DND-41 (cell line): Measurements from ENCODE around the gene NOC2L.

Source experiments
- ATAC-seq: fragments of 200-7000 bp; cut with Tn5 transposase; 3 replicates; pipeline ENCODE4 v1.9.1; 2021; ENCODE audit warnings: low read depth; ENCODE audit not compliant: insufficient read depth
- DNase-seq: peaks from one replicate; pipeline ENCODE4 v3.0.0-alpha.2; 2020
- H2AFZ ChIP-seq: 2 replicates; pipeline ENCODE4 v1.6.0; 2012; ENCODE audit warnings: low read depth, low read length
- H3K27ac ChIP-seq: 2 replicates; pipeline ENCODE4 v1.5.1; 2012; ENCODE audit warnings: low read length, inconsistent platforms
- H3K27me3 ChIP-seq: fragments of 200-600 bp; sonication (generic); 2 replicates; pipeline ENCODE4 v1.6.0; 2012; ENCODE audit warnings: low read length, mild to moderate bottlenecking, inconsistent platforms; ENCODE audit not compliant: insufficient read depth, poor library complexity
- H3K36me3 ChIP-seq: 2 replicates; pipeline ENCODE4 v1.5.1; 2012; ENCODE audit warnings: low read length, inconsistent platforms; ENCODE audit not compliant: insufficient read depth
- H3K4me1 ChIP-seq: 2 replicates; pipeline ENCODE4 v1.5.1; 2012; ENCODE audit warnings: mild to moderate bottlenecking, low read length; ENCODE audit not compliant: insufficient read depth
- H3K4me2 ChIP-seq: 2 replicates; pipeline ENCODE4 v1.6.0; 2012; ENCODE audit warnings: mild to moderate bottlenecking, moderate library complexity, low read length, inconsistent platforms; ENCODE audit not compliant: insufficient read depth
- H3K4me3 ChIP-seq, 2 experiments: fragments of 200-600 bp in 1 of 2; shearing (Covaris generic) in 1 of 2; 2 replicates each; pipeline ENCODE4 v1.5.1; 2012 to 2016; ENCODE audit warnings: inconsistent platforms in 2 of 2, low read length in 2 of 2, mild to moderate bottlenecking in 2 of 2, low read depth in 1 of 2, moderate library complexity in 1 of 2
- H3K79me2 ChIP-seq: 2 replicates; pipeline ENCODE4 v1.6.0; 2012; ENCODE audit warnings: low read length, inconsistent platforms; ENCODE audit not compliant: insufficient read depth
- H3K9ac ChIP-seq: 2 replicates; pipeline ENCODE4 v1.6.0; 2012; ENCODE audit warnings: low read depth, mild to moderate bottlenecking, inconsistent platforms, low read length, moderate library complexity
- H3K9me3 ChIP-seq: 2 replicates; pipeline ENCODE4 v1.5.1; 2012; ENCODE audit warnings: low read length, moderate library complexity, mild to moderate bottlenecking, inconsistent platforms; ENCODE audit not compliant: insufficient read depth, severe bottlenecking
- H4K20me1 ChIP-seq: 2 replicates; pipeline ENCODE4 v1.6.0; 2012; ENCODE audit warnings: low read length; ENCODE audit not compliant: insufficient read depth
- CTCF ChIP-seq: IDR thresholded peaks from 2 replicates; pipeline ENCODE4 v1.5.1; 2012; ENCODE audit warnings: borderline replicate concordance, low read length, moderate library complexity, mild to moderate bottlenecking; ENCODE audit not compliant: poor library complexity, severe bottlenecking; ENCODE audit errors: extremely low read depth
- EZH2 ChIP-seq: IDR thresholded peaks from 3 replicates; pipeline ENCODE4 v1.6.1; 2012; ENCODE audit warnings: borderline replicate concordance, low read depth, mild to moderate bottlenecking, moderate library complexity, low read length, inconsistent platforms; ENCODE audit not compliant: severe bottlenecking

Gene NOC2L

DNA sequence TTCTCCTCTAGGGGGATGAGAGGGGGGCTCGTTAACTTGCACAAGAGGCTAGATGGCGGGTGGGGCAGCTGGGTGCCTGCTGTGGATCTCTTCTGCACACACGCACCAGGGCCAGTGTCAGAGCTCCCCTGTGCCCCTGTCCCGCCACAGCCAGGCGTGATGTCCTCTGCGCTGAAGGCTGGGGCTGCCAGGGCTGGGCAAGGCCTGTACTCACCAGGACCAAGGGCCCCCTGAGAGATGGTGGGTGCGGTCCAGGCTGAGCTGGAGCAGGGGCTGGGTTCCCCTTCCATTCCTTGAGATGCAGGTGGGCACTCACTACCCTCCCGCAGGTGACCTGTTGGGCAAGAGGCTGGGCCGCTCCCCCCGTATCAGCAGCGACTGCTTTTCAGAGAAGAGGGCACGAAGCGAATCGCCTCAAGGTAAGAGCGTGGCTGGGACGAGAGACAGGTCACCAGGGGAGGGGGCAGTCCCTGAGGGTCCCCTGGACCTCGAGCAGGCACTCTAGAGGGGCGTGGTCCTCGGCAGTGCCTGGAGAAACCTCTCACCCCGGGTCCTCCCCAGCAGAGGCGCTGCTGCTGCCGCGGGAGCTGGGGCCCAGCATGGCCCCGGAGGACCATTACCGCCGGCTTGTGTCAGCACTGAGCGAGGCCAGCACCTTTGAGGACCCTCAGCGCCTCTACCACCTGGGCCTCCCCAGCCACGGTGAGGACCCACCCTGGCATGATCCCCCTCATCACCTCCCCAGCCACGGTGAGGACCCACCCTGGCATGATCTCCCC, 20.2 kb downstream of the NOC2L start:
- Histone ChIP-seq H3K4me1 (peaks cover 17% of the 10 kb centered on the region), H3K9ac (no peak overlapping the region), H4K20me1 (peaks cover 43% of the 10 kb centered on the region), H3K27ac (no peak overlapping the region), H3K4me3 (no peak overlapping the region), H3K9me3 (peaks cover 1% of the 10 kb centered on the region), H3K79me2 (no peaks in the 10 kb centered on the region), H2AFZ (no peak overlapping the region), H3K27me3 (peaks cover 41% of the 10 kb centered on the region), H3K36me3 (no peaks in the 10 kb centered on the region), H3K4me2 (no peak overlapping the region)
- DNase-seq, result no peak
- no peak for TF ChIP-seq CTCF
- no peak for TF ChIP-seq EZH2
- ATAC-seq, result no peak

DNA sequence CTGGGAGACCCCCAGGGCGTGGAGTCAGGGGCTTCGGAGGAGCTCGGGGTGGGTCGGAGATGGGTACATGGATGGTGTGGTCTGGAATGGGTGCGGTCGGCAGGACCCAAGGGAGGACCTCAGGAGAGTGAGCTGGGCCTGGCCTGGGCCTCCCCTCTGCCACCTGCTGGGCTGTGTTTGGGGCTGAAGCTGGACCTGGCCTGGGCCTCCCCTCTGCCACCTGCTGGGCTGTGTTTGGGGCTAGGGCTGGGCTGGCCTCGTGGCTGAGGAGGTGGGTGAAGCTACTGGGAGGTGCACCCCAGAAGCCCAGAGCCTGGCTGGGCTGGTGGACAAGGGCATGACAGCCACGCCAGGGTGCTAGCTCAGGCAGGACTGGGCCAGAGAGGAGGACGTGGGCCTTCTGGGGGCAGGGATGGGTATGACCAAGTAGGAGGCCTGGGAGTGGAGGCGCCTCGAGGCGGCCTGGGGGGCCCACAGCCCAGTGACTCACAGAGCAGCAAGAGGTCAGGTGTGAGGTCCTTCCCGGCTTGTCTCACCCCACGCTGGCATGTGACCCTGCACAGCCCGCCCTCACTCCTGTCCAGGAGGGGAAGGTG, 20.9 kb downstream of the NOC2L start:
- H2AFZ ChIP-seq, result no peak overlapping the region
- H3K36me3 ChIP-seq, result no peaks in the 10 kb centered on the region
- H3K27ac ChIP-seq, result no peak overlapping the region
- no peak for ATAC-seq
- DNase-seq, result no peak
- no peak overlapping the region for H3K9ac ChIP-seq
- H4K20me1 ChIP-seq, result peaks cover 38% of the 10 kb centered on the region
- no peak overlapping the region for H3K4me2 ChIP-seq
- peak; percentile 24 for TF ChIP-seq CTCF
- no peak for TF ChIP-seq EZH2
- no peaks in the 10 kb centered on the region for H3K79me2 ChIP-seq
- peaks cover 41% of the 10 kb centered on the region for H3K27me3 ChIP-seq
- peaks cover 1% of the 10 kb centered on the region for H3K9me3 ChIP-seq
- no peak overlapping the region for H3K4me3 ChIP-seq
- H3K4me1 ChIP-seq, result peaks cover 17% of the 10 kb centered on the region

GRCh38 chr1:937521-937920, 21.5 kb downstream of the NOC2L start:
- DNase-seq (no peak), ATAC-seq (no peak)
- TF ChIP-seq EZH2, result no peak
- TF ChIP-seq CTCF, result no peak
- Histone ChIP-seq H3K79me2 (no peaks in the 10 kb centered on the region), H3K9me3 (peaks cover 1% of the 10 kb centered on the region), H3K9ac (no peak overlapping the region), H3K27me3 (peaks cover 41% of the 10 kb centered on the region), H3K4me2 (no peak overlapping the region), H2AFZ (no peak overlapping the region), H3K36me3 (no peaks in the 10 kb centered on the region), H3K4me3 (no peak overlapping the region), H4K20me1 (peaks cover 34% of the 10 kb centered on the region), H3K4me1 (peaks cover 17% of the 10 kb centered on the region), H3K27ac (no peak overlapping the region)
